K562 (cell line): ENCODE results near the gene LEO1. TPM values are rescaled to one million over a fixed set of nuclear protein-coding genes. Genes with fewer than 3 reads are reported as not detected.

ENCODE experiments used
- ATAC-seq: fragments of 200-7000 bp; cut with Tn5 transposase; 3 replicates; pipeline ENCODE4 v1.9.1; 2020; ENCODE audit warnings: moderate library complexity
- BruUV-seq: library from RNA; stranded (reverse); fragments of 400-500 nt; replicated peaks from 2 replicates; lab custom pipeline; 2021; lab: Mats Ljungman, UMichigan
- CTCF ChIA-PET: fragments of 300-600 bp; formaldehyde crosslinking; extraction: SDS; loops from one replicate; lab custom pipeline; 2021; ENCODE audit warnings: low intra/inter-chr PET ratio; lab: Yijun Ruan, JAX
- POLR2A ChIA-PET: fragments of 300-600, 350-650 bp; sonication (Branson Sonifier 250); formaldehyde crosslinking; extraction: SDS; loops from one replicate; lab custom pipeline; 2021; ENCODE audit warnings: antibody characterized with exemption, inconsistent platforms; lab: Yijun Ruan, JAX
- DNase-seq, 4 experiments: peaks; one replicate each; pipeline versions ENCODE4 v3.0.0 to v3.0.0-alpha.2; 2011 to 2018; ENCODE audit warnings: low spot score in 3 of 4, mixed read lengths in 3 of 4; ENCODE audit errors: extremely low read depth in 1 of 4
- FAIRE-seq: peaks from 2 replicates; lab custom pipeline; 2011; peaks lifted over from hg19 to GRCh38; lab: Jason Lieb, UNC
- H2AFZ ChIP-seq: 2 replicates; pipeline ENCODE4 v1.6.0; 2011; ENCODE audit warnings: low read depth, low read length, control low read depth, inconsistent platforms
- H3K27ac ChIP-seq: fragments of 200-600 bp; 3 replicates; pipeline ENCODE4 v1.8.0; 2011; ENCODE audit warnings: low read depth, mild to moderate bottlenecking, control low read depth, inconsistent platforms, low read length, moderate library complexity, mixed read lengths; ENCODE audit errors: extremely low read depth
- H3K27me3 ChIP-seq, 2 experiments: fragments of 300-600 bp in 1 of 2; 2 replicates in 1 of 2; 3 replicates in 1 of 2; pipeline versions ENCODE4 v1.6.0 to v1.8.0; 2011; ENCODE audit warnings: inconsistent platforms in 2 of 2, low read length in 2 of 2, mild to moderate bottlenecking in 1 of 2, mixed read lengths in 1 of 2, moderate library complexity in 1 of 2; ENCODE audit not compliant: control insufficient read depth in 2 of 2, insufficient read depth in 2 of 2
- H3K36me3 ChIP-seq: fragments of 300-600 bp; 3 replicates; pipeline ENCODE4 v1.8.0; 2011; ENCODE audit warnings: mild to moderate bottlenecking, low read length, inconsistent platforms; ENCODE audit not compliant: control insufficient read depth, insufficient read depth
- H3K4me1 ChIP-seq, 2 experiments: fragments of 200-600 bp in 1 of 2; replicated peaks in 1 of 2; 2 replicates in 1 of 2; 3 replicates in 1 of 2; pipeline versions ENCODE4 v1.5.1 to v1.8.0; 2011; ENCODE audit warnings: inconsistent platforms in 2 of 2, low read length in 2 of 2, mild to moderate bottlenecking in 1 of 2, mixed read lengths in 1 of 2, moderate library complexity in 1 of 2; ENCODE audit not compliant: control insufficient read depth in 2 of 2, insufficient read depth in 2 of 2
- H3K4me2 ChIP-seq: 2 replicates; pipeline ENCODE4 v1.6.1; 2011; ENCODE audit warnings: low read length, control low read depth, inconsistent platforms, mixed read lengths; ENCODE audit not compliant: insufficient read depth
- H3K4me3 ChIP-seq: fragments of 200-600 bp; sonication (generic), shearing (Covaris generic); 2 replicates; pipeline ENCODE4 v1.5.1; 2016; ENCODE audit warnings: control low read depth, inconsistent platforms
- H3K79me2 ChIP-seq: fragments of 200-600 bp; 3 replicates; pipeline ENCODE4 v1.8.0; 2011; ENCODE audit warnings: low read length, inconsistent platforms; ENCODE audit not compliant: control insufficient read depth, insufficient read depth
- H3K9ac ChIP-seq, 2 experiments: 2 replicates each; pipeline versions ENCODE4 v1.6.0 to v1.6.1; 2011; ENCODE audit warnings: low read depth in 2 of 2, low read length in 2 of 2, control low read depth in 1 of 2, inconsistent platforms in 1 of 2, mild to moderate bottlenecking in 1 of 2, mixed read lengths in 1 of 2; ENCODE audit not compliant: insufficient read depth in 1 of 2
- H3K9me1 ChIP-seq: one replicate; pipeline ENCODE4 v1.6.0; 2011; ENCODE audit warnings: inconsistent platforms, mild to moderate bottlenecking, low read length, moderate library complexity; ENCODE audit not compliant: control insufficient read depth, insufficient read depth
- H3K9me3 ChIP-seq: replicated peaks from 2 replicates; pipeline ENCODE4 v1.5.1; 2011; ENCODE audit warnings: low read depth, low read length, inconsistent platforms; ENCODE audit not compliant: control insufficient read depth, insufficient read depth
- H4K20me1 ChIP-seq: replicated peaks from 2 replicates; pipeline ENCODE4 v1.6.1; 2011; ENCODE audit warnings: low read length, inconsistent platforms, mixed read lengths; ENCODE audit not compliant: control insufficient read depth, insufficient read depth
- CBFA2T2 ChIP-seq: fragments of 450-650 bp; conservative IDR thresholded peaks from 2 replicates; pipeline ENCODE4 v1.6.1; 2017; ENCODE audit warnings: mild to moderate bottlenecking
- CREM ChIP-seq: IDR thresholded peaks from 2 replicates; pipeline ENCODE4 v1.6.1; 2014; ENCODE audit warnings: antibody characterized with exemption, low read depth
- DACH1 ChIP-seq: fragments of 450-650 bp; IDR thresholded peaks from 2 replicates; pipeline ENCODE4 v1.6.1; 2018; ENCODE audit not compliant: partially characterized antibody
- HNRNPLL ChIP-seq: fragments of 200-400 bp; formaldehyde crosslinking; IDR thresholded peaks from 2 replicates; pipeline ENCODE4 v1.6.1; 2017; ENCODE audit warnings: low read length, low read depth, mild to moderate bottlenecking; ENCODE audit not compliant: poor library complexity, severe bottlenecking
- ILF3 ChIP-seq: fragments of 450-650 bp; IDR thresholded peaks from 2 replicates; pipeline ENCODE4 v1.6.1; 2018; ENCODE audit warnings: antibody characterized with exemption, mild to moderate bottlenecking, moderate library complexity, borderline replicate concordance
- NEUROD1 ChIP-seq: fragments of 150-350 bp; IDR thresholded peaks from 2 replicates; pipeline ENCODE4 v1.6.1; 2014; ENCODE audit warnings: borderline replicate concordance, low read length, low read depth; ENCODE audit not compliant: partially characterized antibody
- NR1H2 ChIP-seq: sonication (generic); formaldehyde crosslinking; IDR thresholded peaks from 2 replicates; pipeline ENCODE4 v1.4.0; 2020; ENCODE audit warnings: mild to moderate bottlenecking, missing genetic modification reagents
- PCBP2 ChIP-seq: fragments of 200-400 bp; formaldehyde crosslinking; IDR thresholded peaks from 2 replicates; pipeline ENCODE4 v1.6.1; 2018; ENCODE audit warnings: low read length, low read depth, mild to moderate bottlenecking, moderate library complexity; ENCODE audit not compliant: poor library complexity, severe bottlenecking
- RBM25 ChIP-seq: fragments of 200-400 bp; formaldehyde crosslinking; IDR thresholded peaks from 2 replicates; pipeline ENCODE4 v1.6.1; 2018; ENCODE audit warnings: low read length, low read depth, moderate library complexity; ENCODE audit not compliant: severe bottlenecking
- SMAD1 ChIP-seq: fragments of 150-350 bp; IDR thresholded peaks from 2 replicates; pipeline ENCODE4 v1.6.1; 2014; ENCODE audit warnings: low read length, low read depth; ENCODE audit not compliant: partially characterized antibody
- TBL1XR1 ChIP-seq, 2 experiments: IDR thresholded peaks; 2 replicates each; pipeline ENCODE4 v1.6.1; 2012; ENCODE audit warnings: improper control_type of control experiment in 2 of 2, low read length in 2 of 2, mild to moderate bottlenecking in 1 of 2
- ZC3H11A ChIP-seq: IDR thresholded peaks from 2 replicates; pipeline ENCODE4 v1.6.1; 2012; ENCODE audit warnings: low read depth, low read length, improper control_type of control experiment
- ZFPM2 ChIP-seq: fragments of 250-450 bp; sonication (Bioruptor Pico); IDR thresholded peaks from 2 replicates; pipeline ENCODE4 v1.5.1; 2022; ENCODE audit warnings: mild to moderate bottlenecking
- ZNF324 ChIP-seq: fragments of 250-450 bp; sonication (Bioruptor Pico); IDR thresholded peaks from 2 replicates; pipeline ENCODE4 v1.4.0; 2020; ENCODE audit warnings: mild to moderate bottlenecking
- ZNF668 ChIP-seq: fragments of 250-450 bp; sonication (Bioruptor Pico); IDR thresholded peaks from 2 replicates; pipeline ENCODE4 v1.8.0; 2022; ENCODE audit warnings: mild to moderate bottlenecking, inconsistent platforms
- ZNF766 ChIP-seq: fragments of 200-800 bp; sonication (Bioruptor generic); conservative IDR thresholded peaks from 2 replicates; pipeline ENCODE4 v1.6.1; 2016; ENCODE audit warnings: missing genetic modification characterization, missing compliant biosample characterization
- ZNF79 ChIP-seq: fragments of 250-450 bp; sonication (Bioruptor Pico); IDR thresholded peaks from 2 replicates; pipeline ENCODE4 v1.4.0; 2020; ENCODE audit warnings: low read depth, mild to moderate bottlenecking, moderate library complexity
- WGBS: fragments of 100-300 bp; shearing (Covaris generic); methylation state at CpG from one replicate; pipeline ENCODE4 v1.1.6; 2016; ENCODE audit warnings: low coverage, mixed read lengths; ENCODE audit not compliant: insufficient coverage; ENCODE audit errors: missing lambda C conversion rate; 5-methylcytosine and 5-hydroxymethylcytosine counted together
- in situ Hi-C: fragments of 300-500 bp; cut with MboI; formaldehyde crosslinking; loops from 4 replicates; pipeline ENCODE4 v1.15.0; 2018; ENCODE audit warnings: inconsistent platforms, mixed read lengths
- intact Hi-C: fragments of 100-400 bp; cut with micrococcal nuclease; formaldehyde crosslinking; loops from 2 replicates; pipeline ENCODE4 v1.14.2; 2022
- polyA plus RNA-seq, 8 experiments: library from polyadenylated mRNA; depleted of rRNA in 4 of 8; stranded (reverse) in 5 of 8; unstranded in 3 of 8; fragments of >200 nt; fragmentation: Nextera tagmentation in 2 of 8; fragmentation: Illumina TruSeq in 1 of 8; extraction: Ambion mirVana in 2 of 8; extraction: Trizol in 1 of 8; gene quantifications; 2 replicates each; pipeline versions ENCODE4 v1.2.1 to v1.2.3, GENCODE V29; 2011 to 2014; ENCODE audit warnings: inconsistent platforms in 1 of 8, missing spikeins in 1 of 8
- total RNA-seq, 7 experiments: library from RNA; depleted of rRNA in 6 of 7; stranded (reverse); fragments of >200 nt in 6 of 7; fragmentation: Illumina TruSeq in 2 of 7; extraction: Trizol in 2 of 7; gene quantifications; 2 replicates each; pipeline versions ENCODE4 v1.2.1 to v1.2.3, GENCODE V29; 2011 to 2021; ENCODE audit warnings: low replicate concordance in 1 of 7
- TF ChIP-seq, protein P1 (sequence below), 2 experiments: fragments of 450-650 bp; IDR thresholded peaks; 2 replicates each; pipeline ENCODE4 v1.6.1; 2016

Gene LEO1
- total and polyA plus RNA-seq, 9 of the 15 experiments (the other 6 are each of a cell fraction or from before 2014, with no cell fraction given) = 8.4 to 48.3 (median 37.9) TPM

DNA sequence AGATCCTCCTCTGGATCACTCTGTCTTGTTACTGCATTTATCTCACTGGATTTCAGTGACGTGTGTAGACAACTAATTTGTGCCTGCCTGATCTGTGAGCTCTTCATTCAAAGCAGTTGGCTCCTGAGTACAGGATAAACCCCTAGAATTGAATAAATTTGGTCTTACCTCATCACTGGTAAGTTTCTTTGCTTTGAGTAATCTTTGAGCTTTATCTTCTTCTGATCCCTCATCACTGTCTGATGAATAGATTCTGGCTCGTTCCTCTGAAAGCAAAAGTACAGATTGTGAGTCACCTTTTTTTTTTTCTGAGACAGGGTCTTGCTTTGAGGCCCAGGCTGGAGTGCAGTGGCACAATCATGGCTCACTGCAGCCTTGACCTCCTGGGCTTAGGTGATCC lies 24.5 kb downstream of the LEO1 start:
- intact Hi-C loops (no loop called here), in situ Hi-C loops (no loop called here)
- ChIA-PET POLR2A (interaction anchor here (0.6 to 1.6 kb wide), 3 partner anchors 11 to 169 kb away, joined by 3 to 6 read pairs (median 3); no protein-coding TSS in a partner anchor), CTCF (interaction anchor here (0.7 kb wide), 1 partner anchor 262 kb away, joined by 4 read pairs; no protein-coding TSS in a partner anchor)
- no peak for DNase-seq
- H3K27ac ChIP-seq = no peak overlapping the region
- 38% methylated on average over 2 of the region's 2 CpGs for WGBS
- ATAC-seq = no peak
- no TSS peak for BruUV-seq
- no peaks in the 10 kb centered on the region for H3K79me2 ChIP-seq
- H3K27me3 ChIP-seq = no peaks in the 10 kb centered on the region
- H3K4me3 ChIP-seq = no peak overlapping the region
- FAIRE-seq = no peak
- no peak overlapping the region for H3K4me2 ChIP-seq
- no peaks in the 10 kb centered on the region for H4K20me1 ChIP-seq
- no peaks in the 10 kb centered on the region for H3K9me3 ChIP-seq
- H3K36me3 ChIP-seq = peaks cover 81% of the 10 kb centered on the region
- H2AFZ ChIP-seq = no peak overlapping the region
- no peak for TF ChIP-seq HNRNPLL
- TF ChIP-seq DACH1 = no peak
- TF ChIP-seq CBFA2T2 = no peak
- no peak for TF ChIP-seq CREM
- TF ChIP-seq ZFPM2 = no peak
- TF ChIP-seq ZNF668 (CRISPR knock-in tag) = no peak
- TF ChIP-seq SMAD1 = no peak
- TF ChIP-seq, all 486 proteins: peak for 0
- H3K4me1 ChIP-seq = no peaks in the 10 kb centered on the region
- no peak overlapping the region for H3K9ac ChIP-seq
- H3K9me1 ChIP-seq = no peaks in the 10 kb centered on the region

DNA sequence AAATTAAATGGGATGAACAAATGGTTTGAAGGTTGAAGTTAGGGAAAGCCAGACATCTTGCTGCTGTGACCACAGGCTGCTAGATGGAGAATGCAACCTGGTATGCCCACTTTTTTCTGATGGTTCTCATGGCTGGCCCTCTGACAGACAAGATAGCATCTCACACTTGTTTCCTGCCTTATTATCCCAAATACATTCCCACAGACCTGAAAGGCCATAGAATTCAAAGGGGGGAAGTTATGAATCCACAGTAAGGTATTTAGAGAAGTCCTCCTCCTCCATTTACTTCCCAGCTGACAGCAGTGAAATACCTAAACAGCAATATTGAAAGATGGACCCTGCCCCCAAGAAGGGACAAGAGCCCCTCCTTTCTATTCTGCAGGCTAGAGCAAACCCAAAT lies 32.4 kb downstream of the LEO1 start:
- no peaks in the 10 kb centered on the region for H3K4me1 ChIP-seq
- H3K4me3 ChIP-seq = no peak overlapping the region
- no peak overlapping the region for H3K9ac ChIP-seq
- H3K36me3 ChIP-seq = peaks cover 57% of the 10 kb centered on the region
- FAIRE-seq (no peak), ATAC-seq (no peak), DNase-seq (no peak)
- H3K79me2 ChIP-seq = no peaks in the 10 kb centered on the region
- no peaks in the 10 kb centered on the region for H3K9me1 ChIP-seq
- CTCF ChIA-PET = no interaction called here
- H4K20me1 ChIP-seq = no peaks in the 10 kb centered on the region
- POLR2A ChIA-PET = interaction anchor here (0.8 kb wide), 1 partner anchor 15 kb away, joined by 3 read pairs; no protein-coding TSS in a partner anchor
- no peaks in the 10 kb centered on the region for H3K9me3 ChIP-seq
- BruUV-seq = no TSS peak
- no peaks in the 10 kb centered on the region for H3K27me3 ChIP-seq
- H2AFZ ChIP-seq = no peak overlapping the region
- H3K4me2 ChIP-seq = no peak overlapping the region
- intact Hi-C loops = no loop called here
- in situ Hi-C loops = no loop called here
- no peak overlapping the region for H3K27ac ChIP-seq
- no peak for TF ChIP-seq ZC3H11A
- no peak for TF ChIP-seq ILF3
- TF ChIP-seq PCBP2 = no peak
- TF ChIP-seq ZNF324 (CRISPR knock-in tag) = no peak
- no peak for TF ChIP-seq NR1H2 (CRISPR knock-in tag)
- no peak for TF ChIP-seq ZNF79 (CRISPR knock-in tag)
- TF ChIP-seq NEUROD1 = no peak
- TF ChIP-seq TBL1XR1 (IDR thresholded peaks at IDR 0.05; ENCODE audit: low read length in 2 of 2) = no peak
- TF ChIP-seq RBM25 = no peak
- TF ChIP-seq, protein P1, sequence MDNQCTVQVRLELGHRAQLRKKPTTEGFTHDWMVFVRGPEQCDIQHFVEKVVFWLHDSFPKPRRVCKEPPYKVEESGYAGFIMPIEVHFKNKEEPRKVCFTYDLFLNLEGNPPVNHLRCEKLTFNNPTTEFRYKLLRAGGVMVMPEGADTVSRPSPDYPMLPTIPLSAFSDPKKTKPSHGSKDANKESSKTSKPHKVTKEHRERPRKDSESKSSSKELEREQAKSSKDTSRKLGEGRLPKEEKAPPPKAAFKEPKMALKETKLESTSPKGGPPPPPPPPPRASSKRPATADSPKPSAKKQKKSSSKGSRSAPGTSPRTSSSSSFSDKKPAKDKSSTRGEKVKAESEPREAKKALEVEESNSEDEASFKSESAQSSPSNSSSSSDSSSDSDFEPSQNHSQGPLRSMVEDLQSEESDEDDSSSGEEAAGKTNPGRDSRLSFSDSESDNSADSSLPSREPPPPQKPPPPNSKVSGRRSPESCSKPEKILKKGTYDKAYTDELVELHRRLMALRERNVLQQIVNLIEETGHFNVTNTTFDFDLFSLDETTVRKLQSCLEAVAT (IDR thresholded peaks at IDR 0.05) = no peak
- no peak for TF ChIP-seq ZNF766 (CRISPR knock-in tag)
